Thyroid gland (tissue), 4 donors: ENCODE data around the gene KIFC3.

Source experiments
- POLR2A ChIP-seq, 2 donors: fragments of 450-650 bp; IDR thresholded peaks; one replicate each; pipeline ENCODE4 v1.6.1; 2017; ENCODE audit warnings: antibody characterized with exemption in 2 of 2, mild to moderate bottlenecking in 2 of 2, moderate library complexity in 1 of 2
- TF ChIP-seq, protein P1 (sequence below), 6 experiments: fragments of 200-600 bp in 3 of 6; fragments of 450-650 bp in 3 of 6; sonication (generic) in 3 of 6; IDR thresholded peaks; one replicate each; pipeline ENCODE4 v1.5.1; 2016 to 2019; ENCODE audit warnings: antibody characterized with exemption in 6 of 6, mild to moderate bottlenecking in 2 of 6, inconsistent platforms in 1 of 6, moderate library complexity in 1 of 6

DNA sequence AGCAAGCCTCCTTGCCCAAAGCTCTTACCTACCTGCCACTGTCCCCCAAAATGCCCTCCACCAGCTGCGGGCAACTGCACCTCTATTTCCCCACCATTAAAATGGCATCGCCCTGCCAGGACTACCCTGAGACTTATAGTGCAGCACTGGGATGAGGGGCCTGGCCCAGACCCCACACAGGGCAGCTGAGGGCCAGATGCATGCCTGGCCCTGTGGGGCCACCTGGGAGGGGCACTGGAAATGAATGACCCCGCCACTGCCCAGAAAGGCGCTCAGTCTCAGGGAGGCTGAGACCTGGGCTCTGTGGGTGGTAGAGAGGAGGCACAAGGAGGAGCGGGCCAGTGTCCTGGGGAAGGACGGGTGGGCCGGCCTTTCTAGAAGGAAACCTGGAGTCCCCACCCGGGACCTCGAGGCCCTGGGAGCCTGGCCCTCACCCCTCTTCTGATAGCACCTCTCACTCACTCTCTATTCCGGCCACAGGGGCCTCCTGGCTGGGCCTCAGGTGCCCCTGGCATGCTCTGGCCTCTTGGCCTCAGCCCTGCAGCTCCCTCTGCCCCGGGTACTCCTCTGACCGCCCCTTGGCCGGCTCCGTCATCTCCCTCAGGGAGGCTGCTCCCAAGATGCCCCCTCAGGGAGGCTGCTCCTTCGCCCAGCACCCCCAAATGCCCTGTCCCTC is 39.8 kb downstream of the KIFC3 start:
- TF ChIP-seq, protein P1, sequence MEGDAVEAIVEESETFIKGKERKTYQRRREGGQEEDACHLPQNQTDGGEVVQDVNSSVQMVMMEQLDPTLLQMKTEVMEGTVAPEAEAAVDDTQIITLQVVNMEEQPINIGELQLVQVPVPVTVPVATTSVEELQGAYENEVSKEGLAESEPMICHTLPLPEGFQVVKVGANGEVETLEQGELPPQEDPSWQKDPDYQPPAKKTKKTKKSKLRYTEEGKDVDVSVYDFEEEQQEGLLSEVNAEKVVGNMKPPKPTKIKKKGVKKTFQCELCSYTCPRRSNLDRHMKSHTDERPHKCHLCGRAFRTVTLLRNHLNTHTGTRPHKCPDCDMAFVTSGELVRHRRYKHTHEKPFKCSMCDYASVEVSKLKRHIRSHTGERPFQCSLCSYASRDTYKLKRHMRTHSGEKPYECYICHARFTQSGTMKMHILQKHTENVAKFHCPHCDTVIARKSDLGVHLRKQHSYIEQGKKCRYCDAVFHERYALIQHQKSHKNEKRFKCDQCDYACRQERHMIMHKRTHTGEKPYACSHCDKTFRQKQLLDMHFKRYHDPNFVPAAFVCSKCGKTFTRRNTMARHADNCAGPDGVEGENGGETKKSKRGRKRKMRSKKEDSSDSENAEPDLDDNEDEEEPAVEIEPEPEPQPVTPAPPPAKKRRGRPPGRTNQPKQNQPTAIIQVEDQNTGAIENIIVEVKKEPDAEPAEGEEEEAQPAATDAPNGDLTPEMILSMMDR (IDR thresholded peaks at IDR 0.05): no peak
- no peak for TF ChIP-seq POLR2A (IDR thresholded peaks at IDR 0.05)
